AG20443 (cell line): ENCODE data around the gene GPR176.

ENCODE experiments used
- DNase-seq: peaks from one replicate; pipeline ENCODE4 v3.0.0; 2012; ENCODE audit warnings: low spot score, mixed read lengths

The GPR176 gene, protein sequence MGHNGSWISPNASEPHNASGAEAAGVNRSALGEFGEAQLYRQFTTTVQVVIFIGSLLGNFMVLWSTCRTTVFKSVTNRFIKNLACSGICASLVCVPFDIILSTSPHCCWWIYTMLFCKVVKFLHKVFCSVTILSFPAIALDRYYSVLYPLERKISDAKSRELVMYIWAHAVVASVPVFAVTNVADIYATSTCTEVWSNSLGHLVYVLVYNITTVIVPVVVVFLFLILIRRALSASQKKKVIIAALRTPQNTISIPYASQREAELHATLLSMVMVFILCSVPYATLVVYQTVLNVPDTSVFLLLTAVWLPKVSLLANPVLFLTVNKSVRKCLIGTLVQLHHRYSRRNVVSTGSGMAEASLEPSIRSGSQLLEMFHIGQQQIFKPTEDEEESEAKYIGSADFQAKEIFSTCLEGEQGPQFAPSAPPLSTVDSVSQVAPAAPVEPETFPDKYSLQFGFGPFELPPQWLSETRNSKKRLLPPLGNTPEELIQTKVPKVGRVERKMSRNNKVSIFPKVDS

DNA sequence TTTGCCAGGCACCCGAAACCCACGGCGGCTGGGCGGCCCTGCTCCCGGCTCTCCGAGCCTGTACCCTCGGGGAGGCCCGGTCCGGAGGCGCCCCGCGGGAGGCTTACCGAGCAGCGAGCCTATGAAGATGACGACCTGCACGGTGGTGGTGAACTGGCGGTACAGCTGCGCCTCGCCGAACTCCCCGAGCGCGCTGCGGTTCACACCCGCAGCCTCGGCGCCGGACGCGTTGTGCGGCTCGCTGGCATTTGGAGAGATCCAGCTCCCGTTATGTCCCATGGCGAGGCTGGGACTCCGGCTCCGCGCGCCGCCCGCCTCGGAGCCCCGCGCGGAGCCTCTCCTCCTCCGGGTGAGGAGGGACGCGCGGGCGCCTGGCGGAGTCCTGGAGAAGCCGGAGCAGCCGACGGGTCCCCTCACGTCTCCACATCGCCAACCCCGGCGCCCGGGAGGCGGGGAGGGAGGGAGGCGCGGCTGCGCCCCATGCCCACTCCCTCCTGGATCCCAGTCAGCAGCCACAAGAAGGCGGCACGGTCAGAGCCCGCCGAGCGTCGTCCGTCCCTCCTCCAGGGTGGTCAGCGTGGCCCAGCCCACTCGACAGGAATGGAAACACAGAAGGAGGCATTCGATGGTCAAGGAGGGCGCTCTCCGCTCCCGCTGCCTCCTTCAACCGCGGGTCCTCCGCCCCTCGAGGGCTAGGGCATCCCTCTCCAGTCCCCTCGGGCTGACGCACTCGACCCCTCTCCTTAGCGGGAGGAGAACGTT is at the start of gene GPR176:
TSS of gene GPR176 (minus strand) at position 519 of the 762 bp plus-strand sequence. CDS start at position 279, 240 bp downstream.
- peak; percentile 92 for DNase-seq

DNA sequence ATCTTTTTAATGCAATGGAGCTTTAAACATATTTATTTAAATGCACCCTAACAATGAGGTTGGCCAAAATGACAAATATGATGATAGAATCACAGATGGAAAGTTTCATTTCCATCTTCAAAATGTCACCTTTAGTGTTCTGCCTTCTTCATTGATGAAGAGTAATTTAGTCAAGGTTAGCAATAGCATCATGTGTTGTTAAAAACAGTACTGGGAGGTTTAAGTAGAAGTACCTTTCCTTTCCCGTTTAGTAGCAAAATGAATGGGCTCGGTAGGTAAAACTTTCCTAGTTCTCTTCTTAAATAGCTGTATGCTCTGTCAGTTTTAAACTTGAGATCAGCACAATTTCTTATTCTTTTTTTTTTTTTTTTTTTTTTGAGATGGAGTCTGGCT is 48.9 kb upstream of the GPR176 start:
- no peak for DNase-seq

DNA sequence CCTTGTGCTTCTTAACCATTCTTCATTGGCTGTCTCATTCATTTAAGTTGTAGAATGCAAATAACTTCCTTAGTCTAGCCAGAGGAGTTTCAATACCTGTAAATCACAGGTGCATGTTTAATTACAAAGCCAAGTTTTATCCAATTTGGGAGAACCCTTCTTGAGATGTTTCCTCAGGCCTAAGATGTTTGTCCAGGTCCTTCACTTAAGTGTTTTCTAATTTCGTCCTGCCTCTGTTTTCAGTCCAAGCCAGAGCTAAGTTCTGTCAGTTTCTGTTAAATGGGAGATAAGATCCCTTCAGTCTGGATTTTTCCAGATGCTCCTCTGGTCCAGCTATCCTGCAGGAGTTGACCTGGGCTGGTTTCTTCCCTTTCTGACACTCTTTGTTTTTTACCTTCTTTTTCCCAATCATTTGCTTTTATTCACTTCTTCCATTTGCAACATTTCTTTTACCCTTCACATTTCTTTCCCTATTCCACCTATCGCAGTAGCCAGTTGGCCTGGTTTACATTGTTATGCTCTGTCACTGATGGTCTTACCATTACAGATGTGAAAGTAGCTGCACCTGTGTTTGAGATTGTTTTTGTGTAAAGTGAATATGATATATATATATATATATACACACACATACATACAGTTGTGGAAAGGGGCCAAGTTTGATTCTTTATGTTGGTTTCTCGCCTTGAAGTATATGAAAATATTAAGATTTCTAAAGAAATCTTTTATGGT is 48.4 kb upstream of the GPR176 start:
- no peak for DNase-seq

DNA sequence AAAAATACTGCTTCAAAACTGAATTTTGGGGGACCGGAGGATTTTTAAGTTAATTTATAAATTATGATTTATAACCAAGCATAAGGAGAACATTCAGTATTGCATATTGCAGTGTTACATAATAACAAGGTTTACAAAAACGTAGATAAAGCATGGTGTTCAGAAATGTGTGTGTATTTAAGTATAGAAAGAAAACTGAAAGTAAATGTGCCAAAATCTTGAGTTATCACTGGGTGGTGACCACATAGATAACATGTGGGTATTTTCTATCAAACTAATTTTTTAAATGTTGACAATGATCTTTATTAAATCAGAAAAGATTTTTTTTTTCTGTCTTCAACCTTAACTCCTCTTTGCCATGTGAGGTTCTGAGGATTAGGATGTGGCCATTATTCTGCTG is 46.5 kb upstream of the GPR176 start:
- DNase-seq: no peak

DNA sequence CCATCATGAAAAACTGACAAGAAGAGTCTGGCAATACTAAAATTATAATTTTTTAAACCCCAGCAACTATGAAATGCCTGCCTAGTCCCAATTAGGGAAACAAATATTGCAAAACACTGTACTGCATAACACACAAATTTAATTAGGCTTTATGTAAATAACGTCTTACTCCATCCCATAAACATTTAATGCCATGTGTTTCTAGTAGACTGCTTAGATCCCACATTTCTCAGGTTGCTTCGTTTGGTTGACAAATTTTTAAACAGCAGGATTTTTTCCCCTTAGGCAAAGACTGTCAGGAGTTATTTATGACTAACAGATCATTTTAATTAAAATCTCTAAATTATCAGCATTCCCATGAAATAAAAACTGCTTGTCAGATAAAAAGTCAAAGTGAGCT is 43.7 kb upstream of the GPR176 start:
- DNase-seq: peak; percentile 12

DNA sequence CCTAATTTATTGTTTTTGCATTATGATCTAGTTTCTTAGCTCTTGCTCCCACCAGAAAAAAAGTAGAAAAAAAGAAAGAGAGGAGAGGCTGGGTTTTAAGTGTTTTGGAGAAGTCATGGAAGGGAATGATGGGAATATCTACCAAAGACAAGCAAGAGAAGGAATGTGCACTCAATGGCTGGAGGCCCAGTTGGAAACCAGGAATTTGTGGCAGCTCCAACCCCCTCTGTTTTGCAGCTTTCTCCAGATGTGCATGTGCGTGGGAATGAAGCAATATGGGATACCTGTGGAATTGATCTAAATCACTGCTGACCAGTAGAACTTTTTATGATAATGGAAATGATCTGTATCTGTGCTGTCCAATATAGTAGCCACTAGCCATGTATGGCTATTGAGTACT is 41.0 kb upstream of the GPR176 start:
- peak; percentile 61 for DNase-seq

DNA sequence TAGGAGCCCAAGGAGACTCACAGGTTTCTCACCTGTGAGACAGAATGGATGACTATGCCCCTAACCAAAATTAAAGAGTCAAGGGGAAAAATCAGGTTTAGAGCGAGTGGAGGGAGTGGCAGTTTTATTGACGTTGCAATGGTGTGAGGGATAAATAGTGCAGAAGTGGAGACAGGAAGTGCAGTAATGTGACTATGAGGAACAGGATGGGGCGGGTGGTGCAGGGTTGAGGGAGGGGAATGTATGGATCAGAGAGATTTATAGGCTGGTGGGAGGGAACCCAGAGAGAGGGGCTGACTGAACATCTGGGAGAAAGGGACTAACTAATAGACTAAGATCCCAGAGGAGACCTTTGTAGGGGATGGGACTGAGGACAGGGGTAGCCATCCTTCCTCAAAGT is 40.3 kb upstream of the GPR176 start:
- no peak for DNase-seq

DNA sequence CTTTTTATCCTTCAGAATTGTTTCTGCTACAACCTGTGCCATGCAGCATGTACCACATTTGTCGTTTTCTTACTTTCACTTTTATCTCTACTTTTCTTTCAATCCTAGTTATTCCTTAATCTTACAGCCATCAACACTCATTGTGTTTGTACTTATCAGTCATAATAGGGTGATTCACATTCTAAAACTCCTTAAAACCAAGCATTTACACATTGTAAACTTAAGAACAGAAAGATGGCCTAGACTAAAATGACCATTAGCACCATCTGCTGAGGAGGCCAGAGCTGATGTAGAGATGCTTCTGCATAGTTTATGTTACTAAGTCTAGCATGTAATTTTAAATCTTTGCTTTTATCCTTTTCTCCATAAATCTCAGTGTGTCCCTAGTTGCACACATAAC is 39.3 kb upstream of the GPR176 start:
- DNase-seq: no peak

DNA sequence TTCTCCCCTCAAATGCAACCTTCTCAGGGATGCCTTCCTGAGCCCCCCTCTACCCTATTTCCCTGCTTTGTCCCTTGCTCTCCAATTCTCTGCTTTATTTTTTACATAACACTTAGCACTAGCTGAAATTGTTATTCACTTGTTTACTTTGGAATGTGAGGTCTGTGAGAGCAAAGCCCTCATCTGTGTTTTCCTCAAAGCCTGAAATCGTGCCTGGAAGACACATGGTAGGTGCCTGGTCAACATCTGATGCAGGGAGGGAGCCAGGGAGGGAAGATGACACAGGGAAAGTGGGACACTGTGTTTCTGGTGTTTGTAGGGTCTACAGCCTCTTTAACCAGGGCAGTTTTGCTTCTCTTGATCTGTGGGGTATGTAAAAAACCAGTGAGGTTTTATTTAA is 37.4 kb upstream of the GPR176 start:
- DNase-seq: peak; percentile 15

DNA sequence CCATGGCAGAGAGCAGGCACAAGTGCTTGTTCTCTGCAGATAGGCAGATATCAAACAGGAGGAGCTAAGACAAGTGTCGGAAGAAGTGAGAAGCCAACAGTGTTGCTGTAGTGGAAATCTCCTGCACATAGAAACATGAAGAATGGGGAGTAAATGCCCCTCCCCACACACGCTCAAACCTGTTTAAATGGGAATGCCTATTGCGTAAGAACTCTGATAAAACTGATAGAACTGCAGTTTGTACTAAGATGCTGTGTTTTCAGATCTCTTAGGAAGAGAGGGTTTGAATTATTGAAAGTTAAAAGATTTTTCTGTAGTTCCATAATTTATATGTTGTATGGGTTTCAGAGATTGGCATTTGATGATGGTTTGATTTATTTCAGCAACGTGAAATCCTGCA is 33.5 kb upstream of the GPR176 start:
- DNase-seq: no peak

DNA sequence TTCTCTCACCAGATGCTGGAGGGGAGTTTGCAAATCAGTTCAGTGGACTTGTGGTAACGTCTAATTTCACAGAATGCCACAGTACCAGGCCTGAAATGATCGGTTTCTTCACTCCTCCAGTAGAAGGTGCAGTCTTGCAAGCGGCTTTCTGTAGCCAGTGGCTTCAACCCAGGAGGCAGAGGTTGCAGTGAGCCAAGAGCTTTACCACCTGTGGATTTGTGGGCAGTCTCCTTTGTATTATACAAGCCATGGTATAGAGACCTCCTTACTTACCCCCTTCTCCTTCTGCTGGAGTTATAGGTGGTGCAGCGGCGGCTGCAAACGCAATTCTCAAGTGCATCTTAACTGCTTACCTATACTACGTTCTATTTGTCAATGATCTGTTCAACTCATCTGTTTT is 31.5 kb upstream of the GPR176 start:
- no peak for DNase-seq

DNA sequence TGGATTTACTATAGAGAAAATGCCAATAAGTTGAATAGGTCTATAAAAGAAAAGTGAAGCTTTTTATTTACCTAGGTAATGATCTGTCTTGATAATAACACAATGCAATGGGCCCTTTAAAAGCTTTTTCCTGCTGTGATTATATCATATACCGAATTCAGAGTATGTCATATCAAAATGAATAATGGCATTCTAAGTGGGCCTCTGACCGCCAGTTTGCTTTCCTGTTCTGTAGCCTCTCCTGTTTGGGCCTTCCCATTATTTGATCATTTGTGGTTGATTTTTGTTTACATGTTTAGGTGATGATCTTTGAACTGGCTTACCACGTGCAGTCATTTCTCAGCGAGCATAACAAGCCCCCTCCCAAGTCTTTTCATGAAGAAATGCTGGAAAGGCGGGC is 28.8 kb upstream of the GPR176 start:
- DNase-seq: no peak

DNA sequence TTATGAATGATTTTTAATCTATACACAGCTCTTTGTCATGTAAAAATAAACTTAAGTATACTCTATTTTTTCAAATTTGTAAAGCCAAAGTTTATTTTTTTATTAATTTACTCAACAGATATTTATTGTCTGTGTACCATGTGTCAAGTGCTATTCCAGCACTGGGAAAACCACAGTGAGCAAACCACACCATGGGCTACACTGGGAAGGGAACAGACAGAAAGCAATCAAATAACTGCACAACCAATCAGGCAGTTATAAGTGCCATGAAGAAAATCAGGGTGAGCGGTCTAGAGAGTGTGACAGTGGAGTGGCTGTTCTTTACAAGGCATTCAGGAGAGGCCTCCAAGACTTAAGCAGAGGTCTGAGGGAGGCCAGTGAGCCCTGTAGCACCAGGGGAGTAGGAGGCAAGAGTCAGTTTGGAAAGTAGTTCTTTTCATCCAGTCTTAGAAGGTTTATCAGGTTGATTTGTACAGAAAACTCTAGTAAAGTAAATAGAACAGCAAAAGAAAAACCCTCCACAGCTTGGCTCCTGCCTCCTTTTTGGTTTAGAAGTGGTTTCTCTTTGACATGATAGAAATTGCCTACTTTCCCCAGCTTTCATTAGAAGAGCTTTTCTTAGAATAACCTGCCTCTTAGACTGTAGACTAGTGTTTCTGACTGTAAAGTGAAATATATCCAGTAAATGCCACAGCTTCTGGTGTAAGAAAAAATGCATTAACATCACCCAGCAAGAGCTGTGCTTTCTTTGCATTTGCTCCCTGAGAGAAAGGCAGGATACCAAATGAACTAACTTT is 27.5 kb upstream of the GPR176 start:
- DNase-seq: no peak

DNA sequence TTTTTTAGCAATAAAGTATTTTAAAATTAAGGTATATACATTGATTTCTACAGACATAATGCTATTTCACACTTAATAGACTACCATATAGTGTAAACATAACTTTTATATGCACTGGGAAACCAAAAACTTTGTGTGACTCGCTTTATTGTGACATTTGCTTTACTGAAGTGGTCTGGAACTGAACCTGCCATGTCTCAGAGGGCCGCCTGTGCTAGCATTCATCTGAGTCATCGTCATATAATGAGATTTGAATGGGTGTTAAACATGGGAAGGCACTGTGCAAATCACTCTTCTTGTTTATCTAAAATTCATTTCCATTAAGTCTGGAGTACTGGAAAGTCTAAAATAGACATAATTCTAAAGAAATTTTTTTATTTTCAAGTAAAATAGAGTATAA is 26.8 kb upstream of the GPR176 start:
- peak; percentile 34 for DNase-seq

DNA sequence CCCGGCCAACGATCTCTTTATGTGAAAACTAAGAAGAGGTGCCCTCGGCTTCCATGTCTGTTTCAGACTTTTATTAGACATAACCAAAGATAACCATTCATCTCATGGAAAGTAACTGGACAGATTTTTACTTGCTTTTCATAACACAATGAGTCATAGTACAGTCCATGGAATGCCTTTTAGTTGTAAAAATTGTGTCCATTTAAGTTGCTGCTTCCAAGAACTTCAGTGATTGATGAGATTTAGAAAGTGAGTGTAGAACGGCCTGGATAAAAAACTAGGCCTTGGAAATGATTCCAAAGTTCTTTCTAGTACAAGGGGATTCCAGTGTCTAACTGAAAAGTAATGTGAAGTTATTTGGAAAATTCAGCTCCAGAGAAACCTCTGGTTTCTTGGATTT is 24.7 kb upstream of the GPR176 start:
- DNase-seq: peak; percentile 57

DNA sequence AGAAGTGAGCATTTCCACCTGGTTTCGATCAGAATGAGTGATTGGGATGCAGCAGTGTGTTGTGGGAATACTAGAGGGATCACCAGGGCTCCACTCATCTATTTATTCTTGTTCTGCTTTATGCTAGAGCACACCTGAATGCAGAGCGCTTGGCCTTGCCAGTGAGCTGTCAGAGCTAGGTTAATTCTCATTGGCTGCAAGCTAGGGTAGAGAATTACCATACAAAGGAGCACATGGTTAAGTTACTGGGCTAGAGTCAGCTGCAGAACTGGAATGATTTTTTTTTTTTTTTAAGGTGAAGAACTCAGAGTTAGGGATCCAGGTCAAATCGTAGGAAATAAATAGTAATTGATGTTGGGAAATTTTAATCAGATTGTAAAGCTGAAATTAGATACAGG is 22.7 kb upstream of the GPR176 start:
- DNase-seq: no peak

DNA sequence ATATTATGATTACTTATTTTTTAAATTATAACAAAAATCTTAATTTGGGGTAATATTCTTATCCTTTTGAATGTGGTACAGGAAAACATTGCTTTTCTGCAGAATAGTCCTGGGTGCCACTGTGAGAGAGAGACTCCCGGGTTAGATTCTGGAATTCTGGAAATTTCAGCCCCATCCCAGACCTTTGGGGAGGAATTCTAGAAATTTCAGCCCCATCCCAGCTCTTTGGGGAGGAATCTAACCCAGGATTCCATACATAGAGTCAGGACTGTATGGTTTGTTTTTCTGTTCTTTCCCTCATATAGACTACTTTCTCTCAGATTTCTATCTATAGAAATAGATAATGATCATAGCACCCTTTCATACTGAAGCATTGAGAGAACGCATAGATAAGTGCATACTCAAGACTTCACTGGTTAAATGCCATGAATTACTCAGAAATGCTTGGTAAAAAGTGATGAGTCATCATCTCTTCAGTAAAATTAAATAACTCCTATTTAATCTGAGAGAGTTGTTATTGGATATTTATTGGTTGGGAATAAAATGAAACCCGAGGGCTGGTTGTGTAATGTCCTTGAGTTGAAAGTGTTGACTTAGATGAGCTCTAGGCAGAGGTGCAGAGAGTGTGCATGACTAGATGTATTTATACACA is 22.2 kb upstream of the GPR176 start:
- peak; percentile 13 for DNase-seq

DNA sequence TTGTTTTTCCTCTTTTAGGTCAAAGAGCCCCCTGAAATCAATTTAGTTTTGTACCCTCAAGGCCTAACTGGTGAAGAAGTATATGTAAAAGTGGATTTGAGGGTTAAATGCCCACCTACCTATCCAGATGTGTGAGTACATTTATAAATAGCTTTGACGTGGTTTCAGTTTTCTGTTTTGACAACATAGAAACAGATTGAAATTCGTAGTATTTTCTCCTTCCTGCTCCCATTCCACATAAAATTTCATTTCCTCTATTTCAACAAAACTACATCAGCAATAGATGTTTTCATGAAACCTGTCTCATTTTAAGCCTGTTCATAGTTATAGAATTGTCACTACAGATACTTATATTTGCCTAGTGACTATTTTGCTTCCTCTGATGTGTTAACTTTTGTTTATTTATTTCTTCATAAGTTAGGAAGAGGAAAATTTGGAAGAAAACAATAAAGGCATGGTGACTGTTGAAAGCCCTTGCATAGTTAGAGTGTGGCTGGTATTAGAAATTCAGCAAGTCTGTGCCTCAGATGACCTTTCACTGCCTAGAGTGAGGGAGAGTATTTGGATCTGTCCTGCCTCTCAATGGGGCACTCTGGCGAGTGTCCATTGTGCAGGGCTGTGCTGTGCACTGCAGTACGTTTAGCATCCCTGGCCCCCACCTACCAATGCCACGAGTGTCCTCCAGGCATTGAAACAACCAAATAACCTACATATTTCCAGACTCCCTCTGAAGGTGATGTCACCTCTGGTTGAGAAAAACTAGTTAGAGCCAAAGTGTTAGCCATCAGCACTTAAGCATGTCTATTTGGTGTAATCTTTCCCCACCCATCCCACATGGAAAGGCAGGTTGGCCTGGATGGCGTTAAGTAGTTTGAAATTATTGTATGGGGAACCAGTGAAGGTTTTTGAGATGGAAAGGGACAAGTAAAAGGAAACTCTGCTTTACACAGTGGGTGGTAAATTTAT is 19.7 kb upstream of the GPR176 start:
- no peak for DNase-seq

DNA sequence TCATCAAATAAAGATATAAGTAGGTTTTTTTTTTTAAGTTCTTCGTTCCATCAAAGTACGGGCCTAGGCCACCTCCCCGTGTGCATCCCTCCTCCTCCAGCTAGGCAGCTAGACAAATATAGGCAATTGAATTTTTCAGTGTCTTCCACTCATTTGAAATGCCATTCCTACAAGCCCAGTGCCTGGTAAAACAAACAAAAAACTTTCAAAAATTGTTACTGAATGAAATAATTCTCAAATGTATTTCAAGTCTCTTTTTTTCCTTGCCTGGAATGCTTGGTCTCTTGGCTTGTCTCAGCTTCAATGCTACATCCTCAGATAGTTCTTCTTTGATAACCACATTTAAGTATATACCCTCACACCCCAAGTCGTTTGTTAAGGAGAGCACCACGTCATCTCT is 17.6 kb upstream of the GPR176 start:
- DNase-seq: no peak

DNA sequence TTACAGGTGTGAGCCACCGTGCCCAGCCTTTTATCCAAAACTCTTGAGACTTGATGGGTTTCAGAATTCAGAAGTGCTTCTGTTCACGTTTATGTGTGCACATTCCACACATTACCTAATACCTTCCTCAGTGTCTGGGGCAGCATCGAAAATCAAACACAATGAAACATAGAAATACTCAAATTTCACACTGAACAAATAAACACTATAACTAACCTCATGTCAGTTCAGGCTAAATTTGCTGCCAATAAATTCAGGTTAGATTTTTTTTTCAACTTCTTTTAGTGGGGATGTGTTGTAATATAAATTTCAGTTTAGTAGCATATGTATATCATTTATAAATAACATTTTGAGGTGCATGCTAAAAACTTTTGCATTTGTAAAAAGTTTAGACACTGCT is 16.6 kb upstream of the GPR176 start:
- no peak for DNase-seq
